HG02610 (cell line): ENCODE data around the gene CDIP1.
"Not testable (repeated sequence)": the region's sequence is repeated elsewhere in the genome, so short reads cannot be mapped to it uniquely, and the experiment has no call there.

Experiments used
- ATAC-seq: cut with Tn5 transposase; IDR thresholded peaks from one replicate; pipeline ENCODE4 v1.9.1; 2021; ENCODE audit warnings: mild to moderate bottlenecking, moderate library complexity; ENCODE audit not compliant: unreplicated experiment

Gene CDIP1

GRCh38 chr16:4538350-4539235, at the start of gene CDIP1:
CDIP1 (minus strand) TSS chr16:4538773; CDS start chr16:4514130, 24,643 bp downstream.
- peak; percentile 86 for ATAC-seq

- no peak for ATAC-seq
Measured at GRCh38 chr16:4586291-4586690, 47.7 kb upstream of the CDIP1 start.

- no peak for ATAC-seq
Measured at GRCh38 chr16:4583906-4584305, 45.3 kb upstream of the CDIP1 start.

GRCh38 chr16:4580250-4580649, 41.7 kb upstream of the CDIP1 start:
- ATAC-seq = no peak

- ATAC-seq = no peak
Measured at GRCh38 chr16:4578961-4579530, 40.5 kb upstream of the CDIP1 start.

- ATAC-seq = no peak
Measured at GRCh38 chr16:4576008-4576407, 37.4 kb upstream of the CDIP1 start.

GRCh38 chr16:4574919-4575705, 36.5 kb upstream of the CDIP1 start:
- no peak for ATAC-seq

- not testable (repeated sequence) for ATAC-seq
Measured at GRCh38 chr16:4573926-4574325, 35.4 kb upstream of the CDIP1 start.

- no peak for ATAC-seq
Measured at GRCh38 chr16:4572715-4573114, 34.1 kb upstream of the CDIP1 start.

GRCh38 chr16:4570688-4571321, 32.2 kb upstream of the CDIP1 start:
- ATAC-seq = no peak

GRCh38 chr16:4570086-4570485, 31.5 kb upstream of the CDIP1 start:
- no peak for ATAC-seq

GRCh38 chr16:4566144-4566543, 27.6 kb upstream of the CDIP1 start:
- no peak for ATAC-seq

GRCh38 chr16:4564661-4565267, 26.2 kb upstream of the CDIP1 start:
- ATAC-seq = no peak

- no peak for ATAC-seq
Measured at GRCh38 chr16:4561596-4561995, 23.0 kb upstream of the CDIP1 start.

GRCh38 chr16:4557973-4558372, 19.4 kb upstream of the CDIP1 start:
- no peak for ATAC-seq

GRCh38 chr16:4556580-4556979, 18.0 kb upstream of the CDIP1 start:
- no peak for ATAC-seq

- no peak for ATAC-seq
Measured at GRCh38 chr16:4556112-4556511, 17.5 kb upstream of the CDIP1 start, which contains the start of gene C16orf96. C16orf96 (plus strand) TSS chr16:4556340; CDS start chr16:4556490, 150 bp downstream.

GRCh38 chr16:4552541-4552940, 14.0 kb upstream of the CDIP1 start:
- no peak for ATAC-seq

- no peak for ATAC-seq
Measured at GRCh38 chr16:4550591-4550990, 12.0 kb upstream of the CDIP1 start.

GRCh38 chr16:4548124-4548523, 9.6 kb upstream of the CDIP1 start:
- no peak for ATAC-seq

- ATAC-seq = no peak
Measured at GRCh38 chr16:4544473-4544872, 5.9 kb upstream of the CDIP1 start.
